ENCODE measurements around the gene LDLRAD3. TPM values are rescaled to one million over a fixed set of nuclear protein-coding genes. Genes with fewer than 3 reads are reported as not detected.

Gene LDLRAD3
- total and polyA plus RNA-seq, 7 donors: 5.9 to 20.7 (median 12.1) TPM

GRCh38 chr11:36191941-36192340 is 248.1 kb downstream of the LDLRAD3 start:
- Histone ChIP-seq H3K4me1 (peaks cover 22% of the 10 kb centered on the region), H3K27me3 (ENCODE audit: insufficient read depth in 3 of 3, low read length in 2 of 3) (no peaks in the 10 kb centered on the region), H3K4me3 (no peak overlapping the region), H3K36me3 (ENCODE audit: insufficient read depth in 1 of 2, low read depth in 1 of 2) (no peaks in the 10 kb centered on the region), H3K27ac (no peak overlapping the region), H3K9me3 (no peaks in the 10 kb centered on the region)
- ATAC-seq: no peak
- intact Hi-C loops (cut with DNase I): no loop called here
- no peak for TF ChIP-seq CTCF (IDR thresholded peaks at IDR 0.05)
- 87 to 92% (median 89%) methylated on average over 5 of the region's 5 CpGs for WGBS, 3 donors
- no peak for DNase-seq

GRCh38 chr11:36192425-36193289 is 248.8 kb downstream of the LDLRAD3 start:
- no peaks in the 10 kb centered on the region for H3K9me3 ChIP-seq
- H3K27me3 ChIP-seq (ENCODE audit: insufficient read depth in 3 of 3, low read length in 2 of 3): no peaks in the 10 kb centered on the region
- peaks cover 0 to under 1% of the 10 kb centered on the region in 2 donors for H3K36me3 ChIP-seq (ENCODE audit: insufficient read depth in 1 of 2, low read depth in 1 of 2)
- H3K4me1 ChIP-seq: peaks cover 16% of the 10 kb centered on the region
- DNase-seq (no peak), ATAC-seq (no peak)
- WGBS, 3 donors: 65 to 72% (median 66%) methylated on average over 8 of the region's 8 CpGs
- no peak for TF ChIP-seq CTCF (IDR thresholded peaks at IDR 0.05)
- intact Hi-C loops (cut with DNase I): no loop called here
- H3K4me3 ChIP-seq: no peak overlapping the region
- H3K27ac ChIP-seq: no peak overlapping the region

- ATAC-seq: no peak
- intact Hi-C loops (cut with DNase I): no loop called here
- TF ChIP-seq CTCF (IDR thresholded peaks at IDR 0.05): no peak
These were observed 249.4 kb downstream of the LDLRAD3 start for GRCh38 chr11:36193290-36193619.

GRCh38 chr11:36193721-36194120 is 249.9 kb downstream of the LDLRAD3 start:
- no peaks in the 10 kb centered on the region for H3K27me3 ChIP-seq (ENCODE audit: insufficient read depth in 3 of 3, low read length in 2 of 3)
- 67 to 78% (median 74%) methylated on average over 1 of the region's 1 CpG for WGBS, 3 donors
- intact Hi-C loops (cut with DNase I): no loop called here
- H3K4me1 ChIP-seq: peaks cover 14% of the 10 kb centered on the region
- no peak for ATAC-seq
- H3K4me3 ChIP-seq: no peak overlapping the region
- H3K27ac ChIP-seq: no peak overlapping the region
- DNase-seq: no peak
- TF ChIP-seq CTCF (IDR thresholded peaks at IDR 0.05): no peak
- H3K36me3 ChIP-seq (ENCODE audit: insufficient read depth in 1 of 2, low read depth in 1 of 2): peaks cover 0 to 6% of the 10 kb centered on the region in 2 donors
- no peaks in the 10 kb centered on the region for H3K9me3 ChIP-seq

More at GRCh38 chr11:36193290-36193619, 249.4 kb downstream of the LDLRAD3 start:
- no peak for DNase-seq
- H3K4me1 ChIP-seq: peaks cover 14% of the 10 kb centered on the region
- no peak overlapping the region for H3K27ac ChIP-seq
- H3K4me3 ChIP-seq: no peak overlapping the region
- WGBS, 3 donors: 88 to 97% (median 96%) methylated on average over 6 of the region's 6 CpGs
- peaks cover 0 to 6% of the 10 kb centered on the region in 2 donors for H3K36me3 ChIP-seq (ENCODE audit: insufficient read depth in 1 of 2, low read depth in 1 of 2)
- H3K9me3 ChIP-seq: no peaks in the 10 kb centered on the region
- no peaks in the 10 kb centered on the region for H3K27me3 ChIP-seq (ENCODE audit: insufficient read depth in 3 of 3, low read length in 2 of 3)

All from psoas muscle (tissue), 8 donors.